ENCODE measurements around the gene FOXJ1. TPM values are rescaled to one million over a fixed set of nuclear protein-coding genes. Genes with fewer than 3 reads are reported as not detected.
A peak's percentile ranks its signal among the peaks of the same experiment; 100 is the strongest.

FOXJ1 gene
- total and polyA plus RNA-seq, 2 of the 4 experiments (the other 2 are of a cell fraction): 0.05 TPM; not detected in 1

- in situ Hi-C loops (cut with MboI; ENCODE audit: low sequenced_read_pairs): loop anchor here (5.0 kb wide), 1 partner anchor 163 kb away; no protein-coding TSS in a partner anchor
- TF ChIP-seq POLR2A (IDR thresholded peaks at IDR 0.05; ENCODE audit: low read depth, low read length): no peak
- no peak for TF ChIP-seq USF2 (IDR thresholded peaks at IDR 0.05; ENCODE audit: low read depth, low read length)
- no peak for TF ChIP-seq MAFK (IDR thresholded peaks at IDR 0.05; ENCODE audit: low read depth, low read length)
- TF ChIP-seq NFE2L2 (IDR thresholded peaks at IDR 0.05; ENCODE audit: low read depth, low read length): no peak
- TF ChIP-seq CHD1 (IDR thresholded peaks at IDR 0.05; ENCODE audit: low read depth, low read length): no peak
- TF ChIP-seq CTCF (conservative IDR thresholded peaks at IDR 0.05; ENCODE audit: low read depth, low read length): no peak
- no peak for TF ChIP-seq RAD21 (IDR thresholded peaks at IDR 0.05; ENCODE audit: low read length)
- no peak for TF ChIP-seq MAZ (IDR thresholded peaks at IDR 0.05; ENCODE audit: borderline replicate concordance, low read depth, low read length)
- TF ChIP-seq FOS (IDR thresholded peaks at IDR 0.05; ENCODE audit: low read depth, low read length): no peak
- TF ChIP-seq MXI1 (IDR thresholded peaks at IDR 0.05; ENCODE audit: borderline replicate concordance, low read depth, low read length): no peak
- no peak for TF ChIP-seq RCOR1 (IDR thresholded peaks at IDR 0.05; ENCODE audit: insufficient replicate concordance, low read length)
- TF ChIP-seq BHLHE40 (IDR thresholded peaks at IDR 0.05; ENCODE audit: low read depth, low read length): no peak
- TF ChIP-seq RFX5 (IDR thresholded peaks at IDR 0.05; ENCODE audit: low read depth, low read length): no peak
- no peak for TF ChIP-seq SMC3 (IDR thresholded peaks at IDR 0.05; ENCODE audit: low read depth, low read length)
These were observed 21.4 kb downstream of the FOXJ1 start for GRCh38 chr17:76119409-76120371.

More at GRCh38 chr17:76119409-76120371, 21.4 kb downstream of the FOXJ1 start:
- Histone ChIP-seq H3K23ac (ENCODE audit: low read depth, low read length) (no peak overlapping the region), H3K36me3 (ENCODE audit: control insufficient read depth, insufficient read depth, low read length) (no peaks in the 10 kb centered on the region), H3K27ac (ENCODE audit: insufficient read depth, low read length) (no peak overlapping the region), H3K4me3 (ENCODE audit: insufficient read depth, low read depth, low read length) (no peak overlapping the region), H2BK120ac (ENCODE audit: low read depth, low read length) (no peak overlapping the region), H3K4me1 (ENCODE audit: control insufficient read depth, insufficient read depth, low read length) (peaks cover 3% of the 10 kb centered on the region; the same call in 1 of the 2 replicates), H2BK5ac (ENCODE audit: low read depth, low read length, poor library complexity, severe bottlenecking) (no peak overlapping the region), H3K4me2 (ENCODE audit: low read depth, low read length) (no peak overlapping the region), H4K5ac (ENCODE audit: low read depth, low read length) (no peak overlapping the region), H3K9me3 (ENCODE audit: control insufficient read depth, insufficient read depth, low read length) (no peaks in the 10 kb centered on the region), H4K91ac (ENCODE audit: insufficient read depth, low read depth, low read length) (no peak overlapping the region), H2AFZ (replicated peaks; ENCODE audit: low read length, poor library complexity) (peak overlapping the region; percentile 67), H3K27me3 (ENCODE audit: control insufficient read depth, insufficient read depth, low read length) (peaks cover 4% of the 10 kb centered on the region; the same call in 1 of the 2 replicates), H3K4ac (ENCODE audit: low read depth, low read length) (no peak overlapping the region), H4K20me1 (ENCODE audit: insufficient read depth, low read length) (no peaks in the 10 kb centered on the region), H2BK15ac (ENCODE audit: low read depth, low read length) (no peak overlapping the region), H3K9ac (ENCODE audit: low read depth, low read length) (no peak overlapping the region), H3K79me1 (ENCODE audit: low read depth in 1 of 2, low read length in 2 of 2) (no peaks in the 10 kb centered on the region), H3K18ac (ENCODE audit: low read depth, low read length) (no peak overlapping the region), H4K8ac (ENCODE audit: low read depth in 2 of 2, low read length in 2 of 2) (no peak overlapping the region), H3K14ac (replicated peaks; ENCODE audit: low read depth, low read length) (no peak overlapping the region), H2BK20ac (ENCODE audit: low read depth, low read length) (no peak overlapping the region), H3K56ac (ENCODE audit: extremely low read depth, insufficient read depth, low read length) (no peak overlapping the region), H2AK9ac (replicated peaks; ENCODE audit: low read depth, low read length, poor library complexity) (no peak overlapping the region), H2AK5ac (ENCODE audit: low read depth, low read length) (no peak overlapping the region), H3K9me1 (ENCODE audit: insufficient read depth, low read length) (no peaks in the 10 kb centered on the region)
- ChIA-PET POLR2A (ENCODE audit: unreplicated experiment) (no interaction called here), CTCF (interaction anchor here (1.6 to 4.0 kb wide), 3 partner anchors 160 to 180 kb away, joined by 4 to 27 read pairs (median 6); no protein-coding TSS in a partner anchor)
- dilution Hi-C loops (cut with HindIII; ENCODE audit: low sequenced_read_pairs, unreplicated experiment) (no loop called here), intact Hi-C loops (cut with micrococcal nuclease) (no loop called here)
- BruUV-seq (replicated peaks): no TSS peak
- DNase-seq (no peak), ATAC-seq (ENCODE audit: low read depth) (no peak)
- 62% methylated on average over 9 of the region's 19 CpGs; no CpG with 5 or more reads in 1 of the 2 experiments for WGBS, 2 experiments (ENCODE audit: extremely low coverage in 2 of 2, insufficient read length in 1 of 2)

Data from IMR-90 (cell line).